NCI-H187 (cell line): ENCODE data around the gene EIF3D.
"Not testable (repeated sequence)": the region's sequence is repeated elsewhere in the genome, so short reads cannot be mapped to it uniquely, and the experiment has no call there.

Experiments
- DNase-seq, 2 experiments: peaks; one replicate each; lab custom pipeline; 2025; lab: John Stamatoyannopoulos, UW

The EIF3D gene

GRCh38 chr22:36549033-36549432 is 20.1 kb upstream of the EIF3D start:
- no peak for DNase-seq

- no peak for DNase-seq
Measured at GRCh38 chr22:36548606-36549005, 19.6 kb upstream of the EIF3D start.

GRCh38 chr22:36546932-36547331 is 18.0 kb upstream of the EIF3D start:
- no peak for DNase-seq

GRCh38 chr22:36546092-36546804 is 17.3 kb upstream of the EIF3D start:
- peak in 1 of 2 experiments; percentile 9 for DNase-seq

- DNase-seq = no peak
Measured at GRCh38 chr22:36544107-36544620, 15.2 kb upstream of the EIF3D start.

- DNase-seq = no peak
Measured at GRCh38 chr22:36541831-36542411, 13.0 kb upstream of the EIF3D start.

- no peak for DNase-seq
Measured at GRCh38 chr22:36540867-36541642, 12.1 kb upstream of the EIF3D start.

GRCh38 chr22:36538529-36538928 is 9.6 kb upstream of the EIF3D start:
- DNase-seq = no peak

GRCh38 chr22:36536717-36537116 is 7.8 kb upstream of the EIF3D start:
- peak; percentile 58 to 74 for DNase-seq

GRCh38 chr22:36533320-36533719 is 4.4 kb upstream of the EIF3D start:
- not testable (repeated sequence) for DNase-seq

GRCh38 chr22:36532466-36532865 is 3.5 kb upstream of the EIF3D start:
- DNase-seq = no peak

- no peak for DNase-seq
Measured at GRCh38 chr22:36528341-36528740, 625 bp downstream of the EIF3D start.

- no peak for DNase-seq
Measured at GRCh38 chr22:36522662-36523061, 6.3 kb downstream of the EIF3D start.

- no peak for DNase-seq
Measured at GRCh38 chr22:36520423-36520822, 8.5 kb downstream of the EIF3D start.

- DNase-seq = not testable (repeated sequence)
Measured at GRCh38 chr22:36519906-36520305, 9.1 kb downstream of the EIF3D start.

GRCh38 chr22:36514766-36515165 is 14.2 kb downstream of the EIF3D start:
- no peak for DNase-seq

- DNase-seq = no peak
Measured at GRCh38 chr22:36512991-36513390, 16.0 kb downstream of the EIF3D start.

- DNase-seq = no peak
Measured at GRCh38 chr22:36512333-36512732, 16.6 kb downstream of the EIF3D start.

GRCh38 chr22:36510966-36511881 is 17.7 kb downstream of the EIF3D start:
- peak in 1 of 2 experiments; percentile 18 for DNase-seq

GRCh38 chr22:36510384-36510783 is 18.6 kb downstream of the EIF3D start:
- DNase-seq = peak; percentile 52 to 81

GRCh38 chr22:36507518-36508010 is 21.4 kb downstream of the EIF3D start:
- no peak for DNase-seq
